Loucy (cell line): ENCODE results near the gene XXYLT1.

ENCODE experiments used
- EZH2phosphoT487 ChIP-seq: fragments of 200-600 bp; IDR thresholded peaks from 2 replicates; pipeline ENCODE4 v1.6.1; 2018; ENCODE audit warnings: antibody characterized with exemption, mild to moderate bottlenecking, moderate library complexity, borderline replicate concordance
- TF ChIP-seq, protein P1 (sequence below): fragments of 200-600 bp; sonication (generic); conservative IDR thresholded peaks from 2 replicates; pipeline ENCODE4 v1.5.1; 2014; ENCODE audit warnings: mild to moderate bottlenecking, antibody characterized with exemption, low read length

DNA sequence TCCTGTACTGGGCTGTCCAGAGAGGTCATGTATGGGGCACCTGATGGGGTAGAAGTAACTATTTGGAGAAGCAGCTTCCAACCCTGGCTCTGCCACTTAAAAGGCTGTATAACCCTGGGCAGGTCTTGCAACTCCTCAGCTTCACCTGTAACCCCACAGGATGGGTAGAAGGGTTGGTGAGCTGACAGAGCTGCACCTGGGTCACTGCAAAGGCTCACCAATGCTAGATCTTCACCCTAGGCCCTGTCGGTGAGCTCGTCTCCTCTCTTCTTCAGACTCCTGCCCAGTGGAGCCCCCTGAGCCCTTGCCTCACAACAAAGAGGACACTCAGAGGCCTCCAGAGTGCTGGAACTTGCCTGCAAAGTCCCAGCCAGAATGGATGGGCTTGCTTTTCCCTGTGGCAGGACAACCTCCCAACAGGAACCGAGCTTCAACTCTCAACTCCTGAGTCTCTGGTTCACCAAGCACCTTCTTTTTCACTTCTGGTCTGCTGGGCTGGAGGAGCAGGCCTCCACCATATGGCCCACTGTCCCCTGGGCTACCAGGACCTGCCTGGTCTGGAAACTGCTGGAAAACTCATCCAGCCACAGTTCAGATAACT lies 45.9 kb downstream of the XXYLT1 start:
- TF ChIP-seq, protein P1, sequence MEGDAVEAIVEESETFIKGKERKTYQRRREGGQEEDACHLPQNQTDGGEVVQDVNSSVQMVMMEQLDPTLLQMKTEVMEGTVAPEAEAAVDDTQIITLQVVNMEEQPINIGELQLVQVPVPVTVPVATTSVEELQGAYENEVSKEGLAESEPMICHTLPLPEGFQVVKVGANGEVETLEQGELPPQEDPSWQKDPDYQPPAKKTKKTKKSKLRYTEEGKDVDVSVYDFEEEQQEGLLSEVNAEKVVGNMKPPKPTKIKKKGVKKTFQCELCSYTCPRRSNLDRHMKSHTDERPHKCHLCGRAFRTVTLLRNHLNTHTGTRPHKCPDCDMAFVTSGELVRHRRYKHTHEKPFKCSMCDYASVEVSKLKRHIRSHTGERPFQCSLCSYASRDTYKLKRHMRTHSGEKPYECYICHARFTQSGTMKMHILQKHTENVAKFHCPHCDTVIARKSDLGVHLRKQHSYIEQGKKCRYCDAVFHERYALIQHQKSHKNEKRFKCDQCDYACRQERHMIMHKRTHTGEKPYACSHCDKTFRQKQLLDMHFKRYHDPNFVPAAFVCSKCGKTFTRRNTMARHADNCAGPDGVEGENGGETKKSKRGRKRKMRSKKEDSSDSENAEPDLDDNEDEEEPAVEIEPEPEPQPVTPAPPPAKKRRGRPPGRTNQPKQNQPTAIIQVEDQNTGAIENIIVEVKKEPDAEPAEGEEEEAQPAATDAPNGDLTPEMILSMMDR = no peak
- no peak for TF ChIP-seq EZH2phosphoT487
